Panc1 (cell line): ENCODE data around the gene PPP1R36.

ENCODE experiments used
- POLR2AphosphoS5 ChIP-seq: IDR thresholded peaks from 2 replicates; pipeline ENCODE4 v1.6.1; 2012; ENCODE audit warnings: mild to moderate bottlenecking, low read depth, low read length, moderate library complexity
- TCF7L2 ChIP-seq: IDR thresholded peaks from 2 replicates; pipeline ENCODE4 v1.6.1; 2011; ENCODE audit warnings: mild to moderate bottlenecking, low read depth, low read length, inconsistent platforms
- TF ChIP-seq, protein P1 (sequence below): fragments of 450-650 bp; IDR thresholded peaks from 2 replicates; pipeline ENCODE4 v1.5.1; 2017; ENCODE audit warnings: mild to moderate bottlenecking
- TF ChIP-seq, protein P2 (sequence below), 2 experiments: IDR thresholded peaks; 2 replicates each; pipeline ENCODE4 v1.6.1; 2011 to 2012; ENCODE audit warnings: low read depth in 2 of 2, control low read depth in 1 of 2, low read length in 1 of 2, mild to moderate bottlenecking in 1 of 2, moderate library complexity in 1 of 2; ENCODE audit not compliant: insufficient read depth in 1 of 2

DNA sequence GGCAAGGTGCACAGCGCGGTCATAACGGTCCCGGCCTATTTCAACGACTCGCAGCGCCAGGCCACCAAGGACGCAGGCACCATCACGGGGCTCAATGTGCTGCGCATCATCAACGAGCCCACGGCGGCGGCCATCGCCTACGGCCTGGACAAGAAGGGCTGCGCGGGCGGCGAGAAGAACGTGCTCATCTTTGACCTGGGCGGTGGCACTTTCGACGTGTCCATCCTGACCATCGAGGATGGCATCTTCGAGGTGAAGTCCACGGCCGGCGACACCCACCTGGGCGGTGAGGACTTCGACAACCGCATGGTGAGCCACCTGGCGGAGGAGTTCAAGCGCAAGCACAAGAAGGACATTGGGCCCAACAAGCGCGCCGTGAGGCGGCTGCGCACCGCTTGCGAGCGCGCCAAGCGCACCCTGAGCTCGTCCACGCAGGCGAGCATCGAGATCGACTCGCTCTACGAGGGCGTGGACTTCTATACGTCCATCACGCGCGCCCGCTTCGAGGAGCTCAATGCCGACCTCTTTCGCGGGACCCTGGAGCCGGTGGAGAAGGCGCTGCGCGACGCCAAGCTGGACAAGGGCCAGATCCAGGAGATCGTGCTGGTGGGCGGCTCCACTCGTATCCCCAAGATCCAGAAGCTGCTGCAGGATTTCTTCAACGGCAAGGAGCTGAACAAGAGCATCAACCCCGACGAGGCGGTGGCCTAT lies 8.3 kb upstream of the PPP1R36 start:
- TF ChIP-seq, protein P1, sequence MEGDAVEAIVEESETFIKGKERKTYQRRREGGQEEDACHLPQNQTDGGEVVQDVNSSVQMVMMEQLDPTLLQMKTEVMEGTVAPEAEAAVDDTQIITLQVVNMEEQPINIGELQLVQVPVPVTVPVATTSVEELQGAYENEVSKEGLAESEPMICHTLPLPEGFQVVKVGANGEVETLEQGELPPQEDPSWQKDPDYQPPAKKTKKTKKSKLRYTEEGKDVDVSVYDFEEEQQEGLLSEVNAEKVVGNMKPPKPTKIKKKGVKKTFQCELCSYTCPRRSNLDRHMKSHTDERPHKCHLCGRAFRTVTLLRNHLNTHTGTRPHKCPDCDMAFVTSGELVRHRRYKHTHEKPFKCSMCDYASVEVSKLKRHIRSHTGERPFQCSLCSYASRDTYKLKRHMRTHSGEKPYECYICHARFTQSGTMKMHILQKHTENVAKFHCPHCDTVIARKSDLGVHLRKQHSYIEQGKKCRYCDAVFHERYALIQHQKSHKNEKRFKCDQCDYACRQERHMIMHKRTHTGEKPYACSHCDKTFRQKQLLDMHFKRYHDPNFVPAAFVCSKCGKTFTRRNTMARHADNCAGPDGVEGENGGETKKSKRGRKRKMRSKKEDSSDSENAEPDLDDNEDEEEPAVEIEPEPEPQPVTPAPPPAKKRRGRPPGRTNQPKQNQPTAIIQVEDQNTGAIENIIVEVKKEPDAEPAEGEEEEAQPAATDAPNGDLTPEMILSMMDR = no peak
- TF ChIP-seq TCF7L2 (no peak), POLR2AphosphoS5 (no peak)
- TF ChIP-seq, protein P2, sequence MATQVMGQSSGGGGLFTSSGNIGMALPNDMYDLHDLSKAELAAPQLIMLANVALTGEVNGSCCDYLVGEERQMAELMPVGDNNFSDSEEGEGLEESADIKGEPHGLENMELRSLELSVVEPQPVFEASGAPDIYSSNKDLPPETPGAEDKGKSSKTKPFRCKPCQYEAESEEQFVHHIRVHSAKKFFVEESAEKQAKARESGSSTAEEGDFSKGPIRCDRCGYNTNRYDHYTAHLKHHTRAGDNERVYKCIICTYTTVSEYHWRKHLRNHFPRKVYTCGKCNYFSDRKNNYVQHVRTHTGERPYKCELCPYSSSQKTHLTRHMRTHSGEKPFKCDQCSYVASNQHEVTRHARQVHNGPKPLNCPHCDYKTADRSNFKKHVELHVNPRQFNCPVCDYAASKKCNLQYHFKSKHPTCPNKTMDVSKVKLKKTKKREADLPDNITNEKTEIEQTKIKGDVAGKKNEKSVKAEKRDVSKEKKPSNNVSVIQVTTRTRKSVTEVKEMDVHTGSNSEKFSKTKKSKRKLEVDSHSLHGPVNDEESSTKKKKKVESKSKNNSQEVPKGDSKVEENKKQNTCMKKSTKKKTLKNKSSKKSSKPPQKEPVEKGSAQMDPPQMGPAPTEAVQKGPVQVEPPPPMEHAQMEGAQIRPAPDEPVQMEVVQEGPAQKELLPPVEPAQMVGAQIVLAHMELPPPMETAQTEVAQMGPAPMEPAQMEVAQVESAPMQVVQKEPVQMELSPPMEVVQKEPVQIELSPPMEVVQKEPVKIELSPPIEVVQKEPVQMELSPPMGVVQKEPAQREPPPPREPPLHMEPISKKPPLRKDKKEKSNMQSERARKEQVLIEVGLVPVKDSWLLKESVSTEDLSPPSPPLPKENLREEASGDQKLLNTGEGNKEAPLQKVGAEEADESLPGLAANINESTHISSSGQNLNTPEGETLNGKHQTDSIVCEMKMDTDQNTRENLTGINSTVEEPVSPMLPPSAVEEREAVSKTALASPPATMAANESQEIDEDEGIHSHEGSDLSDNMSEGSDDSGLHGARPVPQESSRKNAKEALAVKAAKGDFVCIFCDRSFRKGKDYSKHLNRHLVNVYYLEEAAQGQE (IDR thresholded peaks at IDR 0.05; ENCODE audit: insufficient read depth in 1 of 2, low read depth in 2 of 2, low read length in 1 of 2) = no peak
